PC-9 (cell line): ENCODE measurements around the gene TMEM272.

Source experiments
- EZH2 ChIP-seq: fragments of 200-600 bp; sonication (generic); IDR thresholded peaks from 2 replicates; pipeline ENCODE4 v1.8.0; 2017; ENCODE audit warnings: antibody characterized with exemption, low read depth
- TF ChIP-seq, protein P1 (sequence below): fragments of 200-600 bp; sonication (generic); conservative IDR thresholded peaks from 2 replicates; pipeline ENCODE4 v1.6.1; 2017; ENCODE audit warnings: mixed run types, antibody characterized with exemption, mild to moderate bottlenecking, moderate library complexity

DNA sequence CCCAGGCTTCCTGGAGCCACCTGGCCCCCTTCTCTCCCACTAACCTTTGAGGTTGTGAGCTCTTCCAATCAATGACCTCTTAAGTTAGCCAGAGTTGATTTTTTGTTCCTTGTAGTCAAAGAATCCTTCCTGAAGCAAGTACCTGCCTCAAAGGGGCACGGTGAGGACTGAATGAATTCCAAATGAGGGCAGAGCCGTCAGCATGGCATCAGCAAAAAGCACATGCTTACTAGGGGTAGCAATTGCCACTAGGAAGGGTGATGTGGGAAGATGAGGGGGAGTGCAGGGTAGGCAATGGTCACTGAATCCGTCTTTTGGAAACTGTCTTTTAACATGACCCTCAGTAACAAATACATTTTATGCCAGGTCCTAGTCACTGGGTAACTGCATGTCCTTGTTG, 25.4 kb downstream of the TMEM272 start:
- TF ChIP-seq, protein P1, sequence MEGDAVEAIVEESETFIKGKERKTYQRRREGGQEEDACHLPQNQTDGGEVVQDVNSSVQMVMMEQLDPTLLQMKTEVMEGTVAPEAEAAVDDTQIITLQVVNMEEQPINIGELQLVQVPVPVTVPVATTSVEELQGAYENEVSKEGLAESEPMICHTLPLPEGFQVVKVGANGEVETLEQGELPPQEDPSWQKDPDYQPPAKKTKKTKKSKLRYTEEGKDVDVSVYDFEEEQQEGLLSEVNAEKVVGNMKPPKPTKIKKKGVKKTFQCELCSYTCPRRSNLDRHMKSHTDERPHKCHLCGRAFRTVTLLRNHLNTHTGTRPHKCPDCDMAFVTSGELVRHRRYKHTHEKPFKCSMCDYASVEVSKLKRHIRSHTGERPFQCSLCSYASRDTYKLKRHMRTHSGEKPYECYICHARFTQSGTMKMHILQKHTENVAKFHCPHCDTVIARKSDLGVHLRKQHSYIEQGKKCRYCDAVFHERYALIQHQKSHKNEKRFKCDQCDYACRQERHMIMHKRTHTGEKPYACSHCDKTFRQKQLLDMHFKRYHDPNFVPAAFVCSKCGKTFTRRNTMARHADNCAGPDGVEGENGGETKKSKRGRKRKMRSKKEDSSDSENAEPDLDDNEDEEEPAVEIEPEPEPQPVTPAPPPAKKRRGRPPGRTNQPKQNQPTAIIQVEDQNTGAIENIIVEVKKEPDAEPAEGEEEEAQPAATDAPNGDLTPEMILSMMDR = no peak
- no peak for TF ChIP-seq EZH2
